Hippocampal formation (tissue), 2 donors: Measurements from ENCODE around the gene ACTN2.
"Not testable (repeated sequence)": the region's sequence is repeated elsewhere in the genome, so short reads cannot be mapped to it uniquely, and the experiment has no call there.

Experiments
- DNase-seq, 2 donors: peaks; one replicate each; lab custom pipeline; 2025; lab: John Stamatoyannopoulos, UW

The ACTN2 gene

DNA sequence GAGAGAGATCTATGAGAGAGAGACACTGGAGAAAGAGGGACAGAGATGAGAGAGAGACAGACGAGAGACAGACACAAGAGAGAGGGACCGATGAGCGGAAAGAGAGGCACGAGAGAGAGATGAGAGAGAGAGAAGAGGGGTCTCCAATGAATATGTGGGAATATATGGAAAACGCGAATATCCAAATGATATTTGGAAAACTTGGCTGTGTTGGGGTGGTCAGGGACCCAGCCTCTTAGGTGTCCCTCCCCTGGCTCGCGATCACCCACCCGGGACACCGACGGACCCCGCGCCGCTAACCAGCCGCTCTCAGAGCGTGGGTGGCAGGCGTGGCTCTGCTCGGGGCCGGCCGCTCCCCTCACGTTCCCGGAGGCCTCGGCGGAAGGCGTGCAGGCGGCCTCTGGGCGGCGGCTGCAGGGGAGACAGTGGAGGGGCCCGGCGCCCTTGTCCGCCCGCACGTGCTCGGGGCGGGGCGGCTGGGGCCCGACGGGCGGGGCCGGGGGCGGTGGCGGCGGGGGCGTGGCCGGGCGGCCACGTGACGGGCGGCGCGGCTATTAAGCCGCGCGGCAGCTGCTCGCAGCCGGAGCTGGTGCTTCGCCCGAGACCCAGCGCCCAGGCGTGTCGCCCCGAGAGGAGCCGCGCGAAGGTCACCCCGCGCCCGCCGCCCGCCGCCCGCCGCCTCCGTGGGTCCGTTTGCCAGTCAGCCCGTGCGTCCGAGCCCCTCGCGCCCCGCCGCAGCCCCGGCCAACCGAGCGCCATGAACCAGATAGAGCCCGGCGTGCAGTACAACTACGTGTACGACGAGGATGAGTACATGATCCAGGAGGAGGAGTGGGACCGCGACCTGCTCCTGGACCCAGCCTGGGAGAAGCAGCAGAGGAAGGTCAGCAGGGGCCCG lies at the start of gene ACTN2:
TSS of gene ACTN2 (plus strand) at position 583 of the 898 bp plus-strand sequence. CDS start at position 758, 175 bp downstream.
- peak; percentile 17 to 53 for DNase-seq

DNA sequence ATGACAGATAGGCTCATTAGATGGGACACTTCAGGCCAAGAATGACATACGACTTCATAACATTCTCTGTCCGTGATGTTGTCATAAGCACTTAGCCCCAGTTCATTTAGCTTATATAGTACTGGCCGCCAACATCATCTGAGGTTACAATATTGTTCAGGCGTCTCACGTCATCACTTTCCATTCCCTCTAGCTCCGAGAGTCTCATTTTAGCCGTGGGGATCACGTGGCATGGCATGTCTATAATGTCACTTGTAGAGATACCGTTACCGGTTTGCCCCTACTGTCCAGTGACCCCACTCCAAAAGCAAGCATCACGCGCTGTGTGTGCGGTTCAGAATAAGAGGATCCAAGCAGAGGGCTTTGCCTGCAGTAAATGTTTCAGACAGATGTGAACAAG lies 47.4 kb upstream of the ACTN2 start:
- no peak for DNase-seq

DNA sequence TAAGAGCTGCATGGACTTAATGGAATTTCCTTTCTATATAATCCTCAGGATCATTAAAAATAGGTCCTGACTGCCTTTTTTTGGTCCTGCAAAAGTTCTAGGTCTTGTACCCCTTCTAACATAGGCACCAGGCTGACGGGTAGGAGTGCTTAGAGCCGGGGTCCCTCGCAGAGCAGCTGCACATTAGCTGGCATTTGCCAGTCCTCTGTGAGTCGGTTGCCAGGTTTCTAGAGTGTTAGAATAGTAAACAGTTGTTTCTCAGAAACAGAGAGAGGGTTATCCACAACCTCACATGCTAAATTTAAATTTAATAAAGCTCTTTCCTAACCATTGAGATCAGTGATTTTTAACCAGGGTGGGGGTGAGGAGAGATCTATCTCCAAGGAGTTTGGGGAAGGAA lies 46.6 kb upstream of the ACTN2 start:
- no peak for DNase-seq

DNA sequence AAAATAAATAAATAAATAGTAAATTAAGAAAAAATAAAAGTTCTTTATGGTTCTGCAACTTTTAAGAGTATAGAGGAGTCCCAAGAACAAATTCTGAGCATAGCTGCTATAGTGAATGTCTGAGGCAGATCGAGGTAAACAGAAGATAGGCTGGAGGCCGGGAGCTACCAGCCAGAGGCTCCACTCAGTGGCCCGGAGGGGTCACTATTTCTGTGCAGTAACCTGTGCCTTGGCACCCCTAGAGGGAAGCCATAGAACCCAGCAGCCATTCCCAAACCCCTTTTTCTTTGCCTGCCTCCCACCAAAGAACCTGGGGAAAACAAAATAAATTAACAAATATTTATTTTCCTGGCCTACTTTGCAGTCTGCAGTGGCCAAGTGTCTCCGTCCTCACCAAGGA lies 43.5 kb upstream of the ACTN2 start:
- no peak for DNase-seq

DNA sequence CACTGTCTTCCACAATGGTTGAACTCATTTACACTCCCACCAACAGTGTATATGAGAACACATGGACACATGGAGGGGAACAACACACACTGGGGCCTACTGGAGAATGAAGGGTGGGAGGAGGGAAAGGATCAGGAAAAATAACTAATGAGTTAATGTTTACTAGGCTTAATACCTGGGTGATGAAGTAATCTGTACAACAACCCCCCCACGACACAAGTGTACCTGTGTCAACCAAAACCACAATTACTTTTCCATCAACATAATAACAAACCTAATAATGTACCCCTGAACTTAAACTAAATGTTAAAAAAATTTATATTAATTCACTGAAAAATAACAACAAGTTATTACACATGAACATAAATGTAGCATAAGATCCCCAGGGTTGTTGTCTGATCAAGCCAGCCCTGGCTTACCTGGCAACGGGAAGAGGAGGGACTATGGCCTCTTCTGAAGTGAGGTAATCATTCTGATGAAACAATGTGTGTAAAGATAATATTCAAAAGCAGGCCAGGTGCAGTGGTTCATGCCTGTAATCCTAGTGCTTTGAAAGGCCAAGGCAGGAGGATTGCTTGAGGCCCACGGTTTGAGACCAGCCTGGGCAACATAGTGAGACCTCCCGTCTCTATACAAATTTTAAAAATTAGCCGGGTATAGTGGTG lies 41.2 kb upstream of the ACTN2 start:
- no peak for DNase-seq

DNA sequence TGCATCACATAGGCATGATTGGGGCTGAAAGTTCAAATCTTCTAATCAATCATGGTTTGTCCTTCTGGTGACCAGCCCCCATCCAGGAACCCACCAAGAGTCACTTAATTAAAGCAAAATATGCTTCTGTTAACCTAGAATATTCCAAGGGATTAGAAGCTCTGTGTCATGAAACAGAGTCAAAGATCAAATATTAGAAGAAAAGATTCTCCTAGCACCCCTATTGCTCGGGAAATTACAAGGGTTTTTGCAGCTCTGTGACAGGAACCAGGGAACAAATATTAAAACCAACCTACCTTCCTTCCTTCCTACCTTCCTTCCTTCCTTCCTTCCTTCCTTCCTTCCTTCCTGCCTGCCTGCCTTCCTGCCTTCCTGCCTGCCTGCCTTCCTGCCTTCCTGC lies 31.8 kb upstream of the ACTN2 start:
- DNase-seq = no peak

DNA sequence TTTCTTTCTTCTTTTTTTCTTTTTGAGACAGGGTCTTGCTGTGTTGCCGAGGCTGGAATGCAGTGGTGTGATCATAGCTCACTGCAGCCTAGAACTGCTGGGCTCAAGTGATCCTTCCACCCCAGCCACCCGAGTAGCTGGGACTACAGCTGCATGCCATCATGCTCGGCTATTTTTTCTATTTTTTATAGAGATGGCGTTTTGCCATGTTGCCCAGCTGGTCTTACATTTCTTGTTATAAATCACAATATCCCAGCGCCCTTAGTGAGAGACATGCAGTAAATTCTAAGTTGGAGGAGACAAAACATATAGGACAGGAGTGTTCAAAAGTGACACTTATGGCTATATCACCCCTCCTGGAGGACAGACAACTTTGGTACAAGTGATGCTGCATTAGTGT lies 31.3 kb upstream of the ACTN2 start:
- no peak for DNase-seq

DNA sequence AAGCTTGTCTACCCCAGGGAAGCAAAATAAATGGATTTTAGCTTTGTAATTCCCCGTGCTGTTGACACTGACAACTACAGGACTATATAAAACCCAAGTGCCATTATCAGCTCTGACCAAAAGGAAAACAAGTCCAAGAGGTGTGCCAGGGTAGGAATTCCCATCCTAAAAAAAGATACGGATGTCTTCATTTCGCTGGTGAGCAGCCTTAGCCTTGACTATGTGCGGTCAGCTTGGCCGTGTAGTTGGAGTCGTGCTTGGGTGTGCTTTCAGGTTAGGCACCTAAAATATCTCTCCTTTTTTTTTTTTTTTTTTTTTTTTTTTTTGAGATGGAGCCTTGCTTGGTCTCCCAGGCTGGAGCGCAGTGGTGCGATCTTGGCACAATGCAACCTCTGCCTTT lies 28.9 kb upstream of the ACTN2 start:
- DNase-seq = no peak

DNA sequence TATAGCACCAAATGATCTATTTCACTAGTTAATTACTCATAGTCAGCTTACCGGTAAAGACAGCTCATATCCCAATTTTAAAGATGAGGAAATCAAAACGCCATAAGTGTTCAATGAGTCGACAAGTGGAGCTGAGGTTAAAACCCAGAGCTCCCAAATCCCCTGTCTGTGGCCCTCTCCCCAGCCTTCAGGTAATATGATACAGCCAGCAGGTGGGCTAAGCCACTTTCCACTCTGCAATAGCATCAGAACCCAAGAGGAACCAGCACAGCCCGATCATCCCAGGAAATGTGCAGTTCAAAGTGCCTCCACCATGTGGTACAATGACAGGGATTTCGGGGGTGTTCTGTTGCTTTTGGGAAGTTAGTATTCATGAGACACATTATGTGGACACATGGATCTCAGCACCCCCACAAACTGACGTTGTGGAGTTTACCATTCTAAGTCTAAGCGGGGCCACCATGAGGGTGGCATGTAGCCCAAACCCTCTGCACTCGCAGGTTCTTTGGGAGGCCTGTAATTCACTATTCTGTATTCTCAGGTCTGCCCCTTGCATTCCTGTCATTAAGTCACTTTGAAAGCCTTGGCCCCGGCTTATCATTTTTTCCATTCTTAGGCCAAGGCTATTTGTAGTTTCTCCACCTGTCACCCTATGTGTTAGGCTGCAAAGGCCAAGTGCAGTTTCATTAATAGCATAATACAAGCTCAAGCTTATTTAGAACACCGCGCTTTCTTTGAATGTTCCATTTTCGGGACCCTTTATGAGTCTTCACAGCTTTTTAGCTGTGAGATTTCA lies 26.3 kb upstream of the ACTN2 start:
- no peak for DNase-seq

DNA sequence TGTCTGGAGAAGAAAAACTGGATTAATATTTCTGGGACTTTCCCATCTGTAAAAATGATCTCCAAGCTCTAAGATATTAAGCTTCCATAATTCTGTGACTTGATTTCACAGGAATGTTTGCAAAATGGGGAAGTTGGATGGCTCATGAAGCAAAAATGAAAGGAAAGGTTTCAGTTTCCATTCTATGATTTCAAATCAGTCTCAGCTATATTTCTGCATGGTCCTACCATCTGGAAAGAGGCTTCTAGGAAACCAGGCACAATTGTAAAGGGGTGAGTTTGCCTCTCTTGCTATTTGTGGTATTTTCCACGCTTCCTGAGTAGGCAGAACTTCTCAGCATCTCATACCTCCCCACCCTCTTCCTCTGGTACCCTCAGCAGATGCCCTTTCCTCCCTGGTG lies 22.4 kb upstream of the ACTN2 start:
- no peak for DNase-seq

DNA sequence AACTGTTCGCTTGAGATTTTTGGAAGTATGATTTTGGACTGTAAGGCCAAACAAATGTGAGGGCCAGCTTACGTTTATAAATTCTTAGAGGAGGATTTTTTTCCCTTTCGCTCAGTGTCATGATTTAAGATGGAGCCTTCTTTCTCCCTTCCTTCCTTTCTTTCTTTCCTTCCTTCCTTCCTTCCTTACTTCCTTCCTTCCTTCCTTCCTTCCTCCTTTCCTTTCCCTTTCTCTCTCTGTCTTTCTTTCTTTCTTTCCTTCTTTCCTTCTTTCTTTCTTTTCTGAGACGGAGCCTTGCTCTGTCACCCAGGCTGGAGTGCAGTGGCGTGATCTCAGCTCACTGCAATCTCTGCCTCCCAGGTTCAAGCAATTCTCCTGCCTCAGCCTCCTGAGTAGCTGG lies 17.4 kb upstream of the ACTN2 start:
- DNase-seq = not testable (repeated sequence)

DNA sequence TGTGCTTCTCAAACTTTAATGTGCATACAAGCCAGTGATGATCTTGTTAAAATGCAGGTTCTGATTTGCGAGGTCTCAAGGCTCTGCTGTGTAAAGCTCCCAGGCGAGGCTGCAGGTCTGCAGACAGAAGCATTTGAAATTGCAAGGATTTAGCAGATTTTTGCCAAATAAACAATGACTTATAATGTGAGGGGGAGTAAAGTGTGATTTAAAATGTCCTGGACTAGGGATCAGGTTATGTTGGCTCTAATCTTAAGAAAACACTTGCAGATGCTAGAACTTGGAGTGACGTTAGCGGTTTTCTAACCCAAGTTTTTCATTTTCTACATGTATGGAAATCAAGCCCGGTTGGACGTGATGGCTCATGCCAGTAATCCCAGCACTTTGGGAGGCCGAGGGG lies 16.2 kb upstream of the ACTN2 start:
- DNase-seq = no peak

DNA sequence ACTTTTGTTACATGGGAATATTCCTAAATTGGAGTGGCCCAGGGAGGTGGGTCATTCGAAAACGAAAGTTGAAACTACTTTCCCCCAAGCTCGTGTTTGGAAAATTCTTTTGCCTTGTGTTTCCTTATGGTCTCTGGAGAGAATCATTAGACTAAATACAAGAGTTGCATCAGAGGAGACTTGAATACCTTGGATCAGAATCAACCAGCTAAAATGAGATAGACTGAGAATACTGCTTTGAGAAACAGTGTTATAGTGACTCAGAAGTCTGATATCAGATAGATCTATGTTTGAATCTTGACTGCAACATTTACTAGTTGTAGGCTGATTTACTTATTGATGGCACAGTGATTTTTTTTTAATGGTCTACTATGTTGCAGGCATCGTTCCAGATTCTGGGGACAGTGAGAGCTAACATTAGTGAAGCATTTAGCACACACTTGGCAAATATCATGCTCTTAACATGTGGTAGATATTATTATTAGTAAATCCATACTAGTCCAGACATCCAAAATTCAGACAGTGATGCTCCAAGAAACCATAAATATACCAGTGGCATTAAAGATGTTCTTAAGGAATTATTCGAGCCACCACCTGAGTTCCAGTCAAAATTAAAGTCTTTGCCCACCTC lies 12.9 kb upstream of the ACTN2 start:
- no peak for DNase-seq

DNA sequence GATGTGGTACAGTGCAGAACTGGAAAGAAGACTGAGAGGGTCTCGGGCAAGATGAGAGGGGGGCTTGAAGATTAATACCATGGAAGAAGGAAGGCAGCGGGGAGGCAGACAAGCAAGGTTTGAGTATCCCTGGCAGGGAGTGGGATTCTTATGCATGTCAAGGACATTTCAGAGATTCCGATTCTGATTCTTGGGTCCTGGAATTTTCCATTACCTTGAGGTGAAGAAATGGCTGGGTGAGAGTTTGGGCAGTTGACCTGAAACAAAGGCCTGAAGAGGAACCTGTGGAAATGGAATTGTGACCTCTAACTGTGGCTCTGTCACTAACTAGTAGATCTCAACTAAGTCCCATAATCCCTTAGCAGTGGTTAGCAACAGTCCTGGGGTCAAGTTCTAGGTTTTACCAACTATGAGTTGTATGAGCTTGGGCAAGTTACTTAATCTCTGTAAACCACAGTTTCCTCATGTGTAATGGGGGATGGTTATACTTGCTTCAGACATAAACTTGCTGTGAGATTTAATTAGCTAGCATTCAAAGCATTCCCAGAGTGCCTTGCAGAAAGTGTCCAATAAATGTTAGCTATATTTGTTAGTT lies 8.6 kb upstream of the ACTN2 start:
- DNase-seq = no peak

DNA sequence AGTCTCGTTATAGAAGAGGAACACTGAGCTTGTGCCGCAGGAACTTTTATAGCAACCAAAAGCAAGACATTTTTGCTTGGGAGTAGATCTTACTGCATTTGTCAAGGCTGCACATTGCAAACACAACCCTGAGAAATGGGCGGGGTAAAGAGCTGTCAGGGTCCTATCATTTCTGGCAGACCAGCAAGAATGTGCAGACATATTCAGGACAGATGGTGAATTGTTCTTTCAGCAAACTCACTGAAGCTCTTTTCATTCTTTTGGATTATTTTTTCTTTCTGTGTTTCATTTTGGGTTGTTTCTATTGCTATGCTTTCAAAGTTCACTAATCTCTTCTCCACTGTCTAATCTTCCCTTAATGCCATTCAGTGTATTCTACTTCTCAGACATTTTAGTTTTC lies 5.1 kb upstream of the ACTN2 start:
- DNase-seq = no peak

DNA sequence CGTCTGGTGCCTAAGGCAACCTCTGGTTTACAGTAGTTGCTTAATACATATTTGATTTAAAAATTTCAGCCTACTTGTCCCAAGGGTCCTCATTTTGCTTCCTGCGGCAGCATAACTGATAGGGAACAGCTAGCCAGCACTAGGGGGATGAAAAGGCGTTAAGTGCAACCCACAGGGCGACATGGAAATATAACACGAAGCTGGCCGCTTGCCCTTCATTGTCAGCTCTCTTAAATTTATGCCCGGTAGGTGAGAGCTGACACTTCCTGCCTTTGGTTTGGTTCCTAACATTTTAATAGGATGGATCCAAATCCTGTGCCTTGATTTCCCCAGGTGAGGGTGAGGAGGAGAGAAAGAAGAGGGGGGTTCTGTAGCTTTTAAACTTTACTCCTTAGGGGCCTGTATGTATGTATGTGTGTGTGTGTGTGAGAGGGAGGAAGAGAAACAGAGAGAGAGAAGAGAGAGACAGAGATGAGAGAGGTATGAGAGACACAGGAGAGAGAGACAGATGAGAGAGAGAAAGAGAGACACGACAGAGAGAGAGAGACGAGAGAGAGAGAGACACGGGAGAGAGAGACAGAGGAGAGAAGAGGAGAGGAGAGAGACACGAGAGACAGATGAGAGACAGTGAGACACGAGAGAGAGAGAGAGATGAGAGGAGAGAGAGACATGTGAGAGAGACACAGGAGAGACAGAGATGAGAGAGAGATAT lies 938 bp upstream of the ACTN2 start:
- no peak for DNase-seq

DNA sequence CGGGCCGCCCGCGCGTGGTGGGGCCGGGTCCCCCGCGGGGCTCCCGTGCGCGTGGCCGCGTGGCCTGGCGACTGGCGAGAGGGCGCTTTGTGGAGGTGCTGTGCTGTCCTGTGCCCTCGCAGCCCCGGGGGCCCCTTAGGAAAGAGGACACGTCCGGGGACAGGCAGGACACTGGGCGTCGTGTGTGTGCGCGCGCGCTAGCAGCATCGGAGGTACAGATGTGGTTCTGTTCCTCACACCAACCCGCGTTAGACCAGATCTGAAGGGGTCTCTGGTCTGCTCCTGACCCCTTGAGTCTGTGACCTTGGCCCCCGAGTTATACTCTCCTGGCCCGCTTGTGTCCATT lies 489 bp downstream of the ACTN2 start:
- DNase-seq = no peak

DNA sequence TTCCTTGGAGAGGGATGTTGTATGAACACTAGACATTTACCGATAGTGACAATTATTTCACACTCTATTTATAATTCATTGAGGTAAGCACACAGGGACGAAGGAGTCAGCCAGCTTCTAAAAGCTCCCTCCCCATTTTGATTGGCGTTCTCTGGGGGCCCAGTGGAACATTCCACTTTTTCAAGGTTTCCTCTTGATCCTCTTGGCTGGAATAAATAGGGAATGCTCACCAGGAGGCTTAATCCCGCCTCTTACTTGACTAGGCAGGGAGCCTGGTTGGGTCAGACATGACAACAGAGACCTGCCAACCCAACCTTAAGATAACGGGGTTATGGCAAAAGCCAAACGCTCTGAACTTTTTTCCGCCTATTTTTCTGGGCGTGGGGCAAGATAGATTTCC lies 974 bp downstream of the ACTN2 start:
- DNase-seq = no peak

DNA sequence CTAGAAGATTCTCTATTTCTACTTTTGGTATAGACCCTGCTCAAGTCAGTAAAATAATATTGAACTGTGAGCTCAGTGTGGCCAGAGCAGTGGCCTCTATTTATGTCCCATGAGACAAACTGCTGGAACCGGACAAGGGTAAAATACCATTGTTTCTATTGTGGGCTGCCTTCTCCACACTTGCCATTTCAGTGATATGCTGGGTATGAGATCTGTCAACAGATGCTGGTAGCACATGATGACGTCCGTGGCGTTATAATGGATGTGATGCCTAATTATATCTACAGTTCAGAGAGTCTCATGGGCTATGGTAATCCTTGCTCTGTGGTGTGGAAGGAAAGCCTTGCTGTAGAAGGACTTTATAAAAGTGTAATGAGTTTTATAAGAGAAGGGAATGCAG lies 2.4 kb downstream of the ACTN2 start:
- DNase-seq = no peak

DNA sequence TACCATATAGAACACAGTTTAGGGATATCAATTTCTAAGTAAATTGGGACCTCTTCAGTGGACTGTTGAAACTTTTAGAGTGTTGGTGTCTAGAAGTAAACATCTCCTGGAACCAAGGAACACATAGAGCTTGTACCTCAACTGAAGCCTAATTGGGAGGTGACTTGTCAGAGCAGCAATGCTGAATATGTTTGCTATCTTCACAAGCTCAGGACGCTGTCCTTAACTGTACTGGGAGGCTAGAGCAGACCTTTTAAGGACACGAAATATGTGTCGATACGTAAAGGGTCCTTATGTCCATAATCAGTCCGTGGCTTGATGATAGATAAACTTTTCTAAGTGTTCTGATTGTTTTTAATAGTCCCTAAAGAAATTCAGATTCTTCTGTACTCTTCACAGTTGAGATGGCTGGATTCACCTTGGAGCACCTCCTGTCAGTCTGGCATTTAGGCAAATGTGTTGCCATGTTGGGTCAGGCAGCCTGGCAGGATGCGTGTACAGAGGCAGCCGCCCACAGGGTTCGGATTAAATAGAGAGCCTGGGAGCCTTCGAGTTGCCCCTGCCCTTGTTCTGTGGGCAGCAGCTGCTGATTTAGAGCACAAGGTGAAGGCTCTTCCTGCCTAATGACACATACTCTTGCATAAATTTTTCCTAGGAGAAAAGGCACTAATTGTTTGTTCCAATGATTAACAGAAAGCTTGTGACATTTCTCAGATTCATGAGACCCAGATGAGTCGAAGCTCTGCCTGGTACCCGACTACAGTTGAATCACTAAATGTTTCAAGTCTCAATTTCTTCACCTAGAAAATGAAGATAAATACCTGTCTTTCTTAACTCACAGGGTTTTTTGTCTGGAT lies 3.6 kb downstream of the ACTN2 start:
- DNase-seq = no peak
